ACC112 (cell line): ENCODE data around the gene CNRIP1.
"Not testable (repeated sequence)": the region's sequence is repeated elsewhere in the genome, so short reads cannot be mapped to it uniquely, and the experiment has no call there.

ENCODE experiments used
- H2AFZ ChIP-seq: fragments of 200-600 bp; sonication (generic); one replicate; pipeline ENCODE4 v1.6.0; 2017; ENCODE audit warnings: antibody characterized with exemption, low read length; ENCODE audit not compliant: unreplicated experiment
- H3K27ac ChIP-seq: fragments of 200-600 bp; sonication (generic); 2 replicates; pipeline ENCODE4 v1.5.1; 2014; ENCODE audit warnings: low read depth, mild to moderate bottlenecking, antibody characterized with exemption, low read length, moderate library complexity
- H3K27me3 ChIP-seq: fragments of 200-600 bp; sonication (generic); 2 replicates; pipeline ENCODE4 v1.6.1; 2014; ENCODE audit warnings: mild to moderate bottlenecking, antibody characterized with exemption, low read length, moderate library complexity, mixed read lengths; ENCODE audit not compliant: insufficient read depth
- H3K36me3 ChIP-seq: fragments of 200-600 bp; sonication (generic); 2 replicates; pipeline ENCODE4 v1.6.1; 2016; ENCODE audit warnings: mild to moderate bottlenecking, antibody characterized with exemption, low read length, moderate library complexity, mixed read lengths; ENCODE audit not compliant: insufficient read depth
- H3K4me1 ChIP-seq: fragments of 200-600 bp; sonication (generic); one replicate; pipeline ENCODE4 v1.6.1; 2016; ENCODE audit warnings: low read length, mixed read lengths; ENCODE audit not compliant: insufficient read depth, unreplicated experiment, control insufficient read depth
- H3K4me3 ChIP-seq: fragments of 200-600 bp; sonication (generic); 2 replicates; pipeline ENCODE4 v1.5.1; 2014; ENCODE audit warnings: mild to moderate bottlenecking, low read depth, low read length
- H3K79me2 ChIP-seq: fragments of 200-600 bp; sonication (generic); one replicate; pipeline ENCODE4 v1.6.0; 2016; ENCODE audit warnings: low read length; ENCODE audit not compliant: control insufficient read depth, unreplicated experiment, insufficient read depth

CNRIP1 gene

DNA sequence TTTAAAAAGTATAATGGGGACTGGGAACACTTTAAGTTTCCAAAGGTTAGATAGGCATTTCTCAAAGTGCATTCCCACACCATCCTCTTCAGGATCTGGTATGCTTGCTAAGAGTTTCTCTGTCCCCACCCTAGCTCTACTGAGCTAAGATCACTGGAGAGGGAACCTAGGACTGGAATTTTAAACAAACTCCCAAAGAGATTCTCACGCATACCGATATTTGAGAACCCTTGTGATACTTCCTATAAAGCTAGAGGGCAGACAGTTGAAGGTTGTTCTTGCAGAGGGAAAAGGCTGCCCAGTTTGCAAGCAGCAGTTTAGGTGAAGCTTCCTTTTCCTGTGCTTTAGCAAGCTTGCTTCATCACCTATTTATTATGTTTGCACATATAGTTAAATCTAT is 3.6 kb downstream of the CNRIP1 start:
- peaks cover 55% of the 10 kb centered on the region for H3K79me2 ChIP-seq
- no peaks in the 10 kb centered on the region for H3K27me3 ChIP-seq
- no peak overlapping the region for H3K4me3 ChIP-seq
- H3K36me3 ChIP-seq: peaks cover 38% of the 10 kb centered on the region
- H2AFZ ChIP-seq: no peak overlapping the region
- H3K4me1 ChIP-seq: peaks cover 12% of the 10 kb centered on the region
- H3K27ac ChIP-seq: no peak overlapping the region

DNA sequence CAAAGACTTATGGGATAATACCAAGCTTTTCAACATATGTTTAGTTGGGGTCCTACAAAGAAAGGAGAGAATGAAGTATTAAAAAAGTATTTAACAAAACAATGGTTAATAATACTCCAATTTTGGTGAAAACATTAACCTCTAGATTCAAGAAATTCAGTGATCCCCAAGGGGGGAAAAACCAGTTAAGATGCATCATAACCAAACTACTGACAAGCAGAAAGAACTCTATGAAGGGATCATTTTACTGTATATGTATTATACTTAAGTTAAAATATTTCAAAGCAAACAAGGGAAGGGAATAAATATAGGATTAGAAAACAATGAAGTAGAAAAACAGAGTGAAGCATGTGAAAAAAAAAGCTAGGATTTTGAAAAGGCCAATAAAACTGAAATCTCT is 8.7 kb downstream of the CNRIP1 start:
- Histone ChIP-seq H3K36me3 (peaks cover 28% of the 10 kb centered on the region), H3K27ac (no peak overlapping the region), H3K79me2 (peaks cover 18% of the 10 kb centered on the region), H2AFZ (no peak overlapping the region), H3K4me3 (no peak overlapping the region), H3K27me3 (no peaks in the 10 kb centered on the region), H3K4me1 (no peaks in the 10 kb centered on the region)

DNA sequence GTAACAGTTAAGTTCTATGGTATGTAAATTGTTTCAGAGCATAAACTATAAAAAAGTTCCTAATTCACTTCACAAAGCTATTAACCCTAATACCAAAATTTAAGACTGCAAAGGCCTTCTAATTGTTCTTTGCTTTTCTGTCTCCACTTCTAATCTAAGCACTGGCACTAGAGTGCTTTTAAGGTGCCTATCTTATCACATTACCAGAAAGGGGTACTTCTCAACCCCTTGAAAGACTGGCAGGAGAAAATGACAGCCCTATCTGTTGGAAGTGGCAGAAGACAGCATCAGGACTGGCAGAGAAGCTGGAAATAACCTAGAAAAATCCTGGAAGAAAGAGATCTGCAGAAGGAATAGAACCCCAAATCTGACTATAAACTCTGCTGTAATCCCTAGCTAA is 10.3 kb downstream of the CNRIP1 start:
- H3K79me2 ChIP-seq: peaks cover 13% of the 10 kb centered on the region
- peaks cover 15% of the 10 kb centered on the region for H3K36me3 ChIP-seq
- no peak overlapping the region for H2AFZ ChIP-seq
- H3K4me1 ChIP-seq: no peaks in the 10 kb centered on the region
- no peaks in the 10 kb centered on the region for H3K27me3 ChIP-seq
- no peak overlapping the region for H3K4me3 ChIP-seq
- no peak overlapping the region for H3K27ac ChIP-seq

DNA sequence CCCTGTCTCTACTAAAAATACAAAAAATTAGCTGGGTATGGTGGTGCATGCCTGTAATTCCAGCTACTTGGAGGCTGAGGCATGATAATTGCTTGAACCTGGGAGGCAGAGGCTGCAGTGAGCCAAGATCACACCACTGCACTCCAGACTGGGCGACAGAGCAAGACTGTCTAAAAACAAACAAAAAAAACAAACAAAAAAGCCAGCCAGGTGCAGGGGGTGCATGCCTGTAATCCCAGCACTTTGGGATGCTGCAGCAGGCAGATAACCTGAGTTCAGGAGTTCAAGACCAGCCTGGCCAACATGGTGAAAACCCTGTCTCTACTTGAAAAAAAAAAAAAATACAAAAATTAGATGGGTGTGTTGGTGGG is 15.9 kb downstream of the CNRIP1 start:
- not testable (repeated sequence) for H2AFZ ChIP-seq, H3K4me3 ChIP-seq, H3K79me2 ChIP-seq, H3K27ac ChIP-seq, H3K36me3 ChIP-seq, H3K4me1 ChIP-seq, H3K27me3 ChIP-seq

DNA sequence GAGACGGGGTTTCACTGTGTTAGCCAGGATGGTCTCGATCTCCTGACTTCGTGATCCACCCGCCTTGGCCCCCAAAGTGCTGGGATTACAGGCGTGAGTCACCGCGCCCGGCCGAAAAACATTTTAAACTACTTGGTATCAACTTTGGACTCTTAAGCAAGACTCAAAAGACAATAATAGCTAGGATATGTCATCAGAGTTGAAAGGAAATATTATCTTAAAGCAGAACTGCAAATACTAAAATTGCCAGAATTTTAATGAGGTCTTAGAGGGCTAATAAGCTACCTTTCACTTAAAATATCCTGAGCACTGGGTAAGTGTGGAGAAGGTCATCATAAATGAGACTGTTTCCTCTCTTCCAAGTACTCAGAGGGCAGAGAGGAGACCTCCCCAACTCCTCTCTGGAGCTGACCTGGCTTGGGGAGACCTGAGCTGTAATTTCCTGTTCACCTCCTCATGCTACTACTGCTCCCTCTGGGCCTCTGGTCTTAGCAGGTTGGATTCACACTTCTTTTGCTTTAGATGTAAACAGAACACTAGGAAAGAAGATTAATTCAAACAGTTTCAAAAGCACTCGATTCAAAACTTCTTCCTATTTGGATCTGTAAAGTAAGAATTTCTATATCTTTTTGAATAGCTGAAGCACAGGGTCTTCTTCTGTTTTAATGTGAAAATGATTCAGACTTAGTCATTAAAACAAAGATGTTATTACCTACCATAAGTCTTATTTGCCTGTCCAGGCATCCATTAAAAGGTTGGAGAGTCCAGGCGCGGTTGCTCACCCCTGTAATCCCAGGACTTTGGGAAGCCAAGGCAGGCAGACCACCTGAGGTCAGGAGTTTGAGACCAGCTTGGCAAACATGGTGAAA is 16.5 kb downstream of the CNRIP1 start:
- H3K4me1 ChIP-seq: peaks cover 5% of the 10 kb centered on the region
- no peak overlapping the region for H2AFZ ChIP-seq
- no peak overlapping the region for H3K4me3 ChIP-seq

DNA sequence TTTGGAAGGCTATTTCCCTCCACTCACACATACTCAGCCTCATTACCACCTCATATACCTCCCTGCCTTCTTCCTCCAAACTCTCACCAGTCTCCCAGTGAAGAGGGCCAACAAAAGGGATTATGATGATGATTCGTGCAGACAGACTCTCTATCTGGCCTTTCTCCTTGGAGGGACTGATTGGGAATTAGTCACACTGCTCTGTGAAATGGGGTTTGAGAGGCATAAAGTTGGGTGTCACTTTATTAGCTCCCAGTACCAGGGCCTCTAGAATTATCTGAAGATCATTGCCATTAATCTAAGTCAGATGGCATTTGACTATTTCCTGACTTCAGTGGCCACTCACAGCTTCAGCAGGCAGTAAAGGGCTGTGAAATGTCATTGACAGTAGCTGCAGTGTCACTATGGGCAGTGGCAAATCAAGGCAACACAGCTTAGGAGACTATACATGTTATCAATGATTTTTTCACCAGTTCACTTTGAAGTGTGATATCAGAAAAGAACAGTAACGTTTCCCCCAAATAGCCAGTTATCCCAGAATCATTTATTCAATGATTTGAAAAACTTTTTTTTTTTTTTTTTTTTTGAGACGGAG is 17.4 kb downstream of the CNRIP1 start:
- no peaks in the 10 kb centered on the region; the same call in 1 of the 2 replicates for H3K36me3 ChIP-seq
- no peaks in the 10 kb centered on the region for H3K79me2 ChIP-seq
- H2AFZ ChIP-seq: no peak overlapping the region
- H3K4me3 ChIP-seq: no peak overlapping the region
- H3K4me1 ChIP-seq: peaks cover 5% of the 10 kb centered on the region
- H3K27ac ChIP-seq: no peak overlapping the region
- no peaks in the 10 kb centered on the region for H3K27me3 ChIP-seq

More for the DNA sequence above, 16.5 kb downstream of the CNRIP1 start:
- H3K27ac ChIP-seq: no peak overlapping the region
- H3K79me2 ChIP-seq: no peaks in the 10 kb centered on the region
- no peaks in the 10 kb centered on the region for H3K27me3 ChIP-seq
- H3K36me3 ChIP-seq: no peaks in the 10 kb centered on the region; the same call in 1 of the 2 replicates

DNA sequence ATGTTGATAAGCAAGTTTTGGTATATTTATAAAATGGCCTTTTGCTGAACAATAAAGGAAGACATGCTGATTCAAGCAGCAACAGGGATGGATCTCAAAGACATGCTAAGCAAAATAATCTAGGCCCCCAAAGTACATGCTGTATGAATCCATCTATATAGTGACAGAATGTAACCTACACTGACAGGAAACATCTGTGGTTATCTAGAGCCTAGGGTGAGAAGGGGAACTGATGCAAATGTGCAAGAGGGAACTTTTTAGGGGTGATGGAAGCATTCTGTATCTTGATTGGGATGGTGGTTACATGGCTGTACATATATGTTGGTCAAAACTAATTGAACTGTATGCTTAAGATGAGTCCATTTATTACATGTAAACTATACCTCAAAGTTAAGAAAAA is 24.2 kb downstream of the CNRIP1 start:
- Histone ChIP-seq H2AFZ (no peak overlapping the region), H3K36me3 (no peaks in the 10 kb centered on the region; the same call in 1 of the 2 replicates)

DNA sequence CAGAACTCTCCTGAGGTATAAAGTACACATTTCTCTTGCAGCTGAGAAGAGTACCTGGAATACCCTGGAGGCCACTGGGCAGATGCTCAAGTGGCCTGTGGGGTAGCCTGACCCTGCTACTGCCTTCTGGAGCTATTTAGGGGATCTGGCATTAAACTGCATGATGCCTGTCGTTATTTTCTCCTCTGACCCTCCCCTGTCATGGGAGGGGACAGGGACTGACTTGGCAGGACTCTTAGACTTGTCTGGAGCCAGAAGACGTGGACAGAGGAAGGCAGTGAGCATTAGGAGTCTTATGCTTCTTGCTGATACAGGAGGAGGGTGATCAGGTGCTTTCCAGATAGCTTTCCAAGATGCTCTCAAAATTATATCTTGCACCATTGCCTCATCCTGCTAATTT is 24.8 kb downstream of the CNRIP1 start:
- H3K4me1 ChIP-seq: no peaks in the 10 kb centered on the region
- no peak overlapping the region for H3K4me3 ChIP-seq
- H3K27ac ChIP-seq: no peak overlapping the region
- H3K36me3 ChIP-seq: no peaks in the 10 kb centered on the region; the same call in 1 of the 2 replicates
- no peaks in the 10 kb centered on the region for H3K79me2 ChIP-seq
- H2AFZ ChIP-seq: no peak overlapping the region
- no peaks in the 10 kb centered on the region for H3K27me3 ChIP-seq

More for the DNA sequence above, 24.2 kb downstream of the CNRIP1 start:
- Histone ChIP-seq H3K27me3 (no peaks in the 10 kb centered on the region), H3K27ac (no peak overlapping the region), H3K4me3 (no peak overlapping the region), H3K79me2 (no peaks in the 10 kb centered on the region), H3K4me1 (no peaks in the 10 kb centered on the region)

DNA sequence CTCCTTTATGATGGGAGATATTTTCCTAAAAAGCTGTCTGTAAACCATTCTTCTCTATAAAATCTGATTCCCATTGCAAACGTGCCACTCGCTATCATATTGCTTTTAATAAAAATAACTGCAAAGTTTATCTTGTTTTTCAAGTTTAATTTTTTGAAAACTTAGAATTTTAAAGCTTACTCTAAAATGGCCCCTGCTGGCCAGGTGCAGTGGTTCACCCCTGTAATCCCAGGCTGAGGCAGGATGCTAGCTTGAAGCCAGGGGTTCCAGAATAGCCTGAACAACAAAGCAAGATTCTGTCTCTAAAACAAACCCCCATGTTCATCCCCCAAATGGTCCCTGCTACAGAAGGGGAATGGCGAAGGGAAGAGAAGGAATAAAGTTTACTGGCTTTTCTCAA is 25.6 kb downstream of the CNRIP1 start:
- Histone ChIP-seq H3K27me3 (no peaks in the 10 kb centered on the region), H2AFZ (no peak overlapping the region), H3K36me3 (no peaks in the 10 kb centered on the region), H3K79me2 (no peaks in the 10 kb centered on the region), H3K27ac (no peak overlapping the region), H3K4me3 (no peak overlapping the region), H3K4me1 (no peaks in the 10 kb centered on the region)

DNA sequence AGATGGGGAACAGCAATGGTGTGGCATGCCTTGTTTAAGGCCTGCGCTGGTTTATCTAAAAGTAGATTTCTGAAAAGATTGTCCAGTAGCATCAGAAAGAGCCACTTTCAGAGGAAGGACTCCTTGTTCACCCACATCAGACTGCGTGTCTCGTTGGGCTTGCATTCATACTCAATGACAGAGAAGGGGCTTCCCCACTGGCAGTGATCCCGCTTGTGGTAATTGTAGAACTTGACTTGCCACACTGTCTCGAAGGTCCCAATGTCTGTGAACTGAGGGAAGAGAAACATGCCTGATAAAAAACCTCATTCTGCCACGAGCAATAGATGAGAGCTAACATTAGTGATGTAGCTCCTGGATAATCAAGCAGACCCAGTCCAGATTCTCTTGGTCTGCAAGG is 26.0 kb downstream of the CNRIP1 start:
- H3K4me3 ChIP-seq: no peak overlapping the region
- no peak overlapping the region for H2AFZ ChIP-seq
- H3K27ac ChIP-seq: no peak overlapping the region
- H3K79me2 ChIP-seq: no peaks in the 10 kb centered on the region
- H3K4me1 ChIP-seq: no peaks in the 10 kb centered on the region
- H3K27me3 ChIP-seq: no peaks in the 10 kb centered on the region
- no peaks in the 10 kb centered on the region for H3K36me3 ChIP-seq

DNA sequence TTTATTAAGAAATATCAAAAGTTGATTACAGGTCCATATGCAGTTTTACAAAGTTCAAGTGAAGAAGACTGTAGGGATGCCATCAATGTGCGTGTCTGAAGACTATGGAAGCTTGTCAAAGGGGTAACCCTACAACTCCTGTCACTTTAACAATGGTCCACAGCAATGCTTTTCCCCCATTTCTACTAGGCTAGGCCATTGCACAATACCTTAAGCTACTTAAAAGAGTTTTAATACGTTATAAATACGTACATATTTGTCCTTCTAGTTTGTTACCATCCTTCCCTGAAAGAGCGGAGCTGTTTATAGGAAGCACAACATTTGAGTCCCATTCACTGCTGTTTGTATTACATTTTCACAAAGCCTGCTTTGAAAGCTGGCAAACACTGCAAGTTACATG is 26.7 kb downstream of the CNRIP1 start:
- Histone ChIP-seq H3K36me3 (no peaks in the 10 kb centered on the region), H3K79me2 (no peaks in the 10 kb centered on the region), H3K4me1 (no peaks in the 10 kb centered on the region), H3K4me3 (no peak overlapping the region), H3K27me3 (no peaks in the 10 kb centered on the region), H2AFZ (no peak overlapping the region), H3K27ac (no peak overlapping the region)
